Heart right ventricle (tissue), 16 donors: ENCODE results near the gene VCP. TPM values are rescaled to one million over a fixed set of nuclear protein-coding genes. Genes with fewer than 3 reads are reported as not detected.

Experiments
- ATAC-seq, 8 donors: fragments of 200-7000 bp; cut with Tn5 transposase; one replicate each; pipeline ENCODE4 v1.9.1; 2020; ENCODE audit warnings: mild to moderate bottlenecking in 8 of 8, moderate library complexity in 8 of 8, moderate number of reproducible peaks in 1 of 8
- DNase-seq, 2 donors: peaks; one replicate each; pipeline ENCODE4 v3.0.0-alpha.2; 2020
- H3K27ac ChIP-seq, 10 donors: fragments of 200-600 bp; sonication (generic) in 2 of 10; one replicate each; pipeline versions ENCODE4 v1.5.0 to v1.8.0; 2020 to 2022; ENCODE audit warnings: mild to moderate bottlenecking in 3 of 10
- H3K27me3 ChIP-seq, 7 donors: fragments of 200-600 bp; one replicate each; pipeline ENCODE4 v1.8.0; 2021 to 2022; ENCODE audit warnings: mild to moderate bottlenecking in 2 of 7
- H3K36me3 ChIP-seq, 9 donors: fragments of 200-600 bp; sonication (generic) in 1 of 9; one replicate each; pipeline versions ENCODE4 v1.5.0 to v1.8.0; 2020 to 2022; ENCODE audit warnings: mild to moderate bottlenecking in 2 of 9
- H3K4me1 ChIP-seq, 9 donors: fragments of 200-600 bp; sonication (generic) in 1 of 9; one replicate each; pipeline versions ENCODE4 v1.5.0 to v1.8.0; 2020 to 2022; ENCODE audit warnings: mild to moderate bottlenecking in 4 of 9
- H3K4me3 ChIP-seq, 10 donors: fragments of 200-600 bp; sonication (generic) in 2 of 10; one replicate each; pipeline versions ENCODE4 v1.5.0 to v1.8.0; 2020 to 2022; ENCODE audit warnings: mild to moderate bottlenecking in 7 of 10, moderate library complexity in 2 of 10
- H3K9me3 ChIP-seq, 11 donors: fragments of 200-600 bp in 10 of 11; sonication (generic) in 2 of 11; one replicate each; pipeline versions ENCODE4 v1.5.0 to v1.8.0; 2013 to 2022; ENCODE audit warnings: mild to moderate bottlenecking in 2 of 11, control low read depth in 1 of 11, moderate library complexity in 1 of 11
- CTCF ChIP-seq, 9 donors: fragments of 200-600 bp; sonication (generic) in 2 of 9; IDR thresholded peaks; one replicate each; pipeline versions ENCODE4 v1.5.0 to v1.8.0; 2021 to 2022; ENCODE audit warnings: antibody characterized with exemption in 9 of 9, mild to moderate bottlenecking in 5 of 9, moderate library complexity in 1 of 9
- WGBS, 2 donors: extraction: QIAGEN DNeasy Blood & Tissue Kit; methylation state at CpG; one replicate each; pipeline ENCODE4 v1.1.7; 2013; ENCODE audit warnings: inconsistent platforms in 1 of 2; 5-methylcytosine and 5-hydroxymethylcytosine counted together
- intact Hi-C, 10 donors: fragments of 100-400 bp; cut with DNase I; formaldehyde crosslinking; loops; one replicate each; pipeline versions ENCODE4 v1.11.1 to v1.14.2; 2022
- polyA plus RNA-seq, 2 donors: library from polyadenylated mRNA; stranded (reverse); fragments of 200-250 nt; gene quantifications; one replicate each; pipeline ENCODE4 v1.2.3, GENCODE V29; 2013
- total RNA-seq, 10 donors: library from RNA; stranded (reverse); fragmentation: NEBNext Ultra II Directional in 3 of 10; extraction: Animal tissue kit (Norgen Biotek cat#: 25700) in 3 of 10; gene quantifications; one replicate each; pipeline versions ENCODE4 v1.2.1 to v1.2.4, GENCODE V29; 2021 to 2023
- donor health status: Arrhythmogenic right ventricular cardiomyopathy.
- donor health status: ischemic (EF 13 %, LVEDD 7.1; RV severe dilation, severe dysfunction).
- donor health status: healthy with polysubstance abuse.
- donor health status: DM: no; HTN: yes; CAD: no.
- donor health status: DM: no; HTN: no; CAD: no.
- donor health status: ischemic (EF 25% LVEDD 6.9; RV normal size, moderate dysfunction).
- donor health status: ischemic (EF 25% LVEDD 5.7; RV mildly dilated, moderate dysfunction).
- donor health status: healthy.
- donor health status: DM: yes; HTN: yes; CAD: no.
- donor health status: Ischemic cardiomyopathy.
- donor health status: ischemic (EF 35%, LVEDD 5.7; RV mildly dilated, moderate dysfunction).
- donor health status: nonischemic (EF 11% LVEDD 7.7; RV severe dilation, severe dysfunction).
- donor health status: DM: yes; HTN: yes; CAD: no.
- donor health status: PGD.
- donor health status: ischemic (EF 29% LVEDD 5.4; RV normal size, mild dysfunction).
- donor health status: nonischemic (EF 23%, LVEDD 6.1; RV moderate dilation, normal function).

VCP gene
- total and polyA plus RNA-seq, 12 donors: 69.9 to 385 (median 287) TPM

GRCh38 chr9:35070823-35071813 lies 1.3 kb downstream of the VCP start:
- 1 to 3% methylated on average over 20 of the region's 20 CpGs for WGBS, 2 donors
- Histone ChIP-seq H3K4me3 (peak overlapping the region; percentile 73 to 100 (median 92)), H3K9me3 (no peaks in the 10 kb centered on the region), H3K27me3 (no peaks in the 10 kb centered on the region), H3K36me3 (peaks cover 0 to 67% (median 21%) of the 10 kb centered on the region in 9 donors), H3K4me1 (peaks cover 0 to 49% (median 39%) of the 10 kb centered on the region in 9 donors), H3K27ac (peak overlapping the region; percentile 96 to 100 (median 100))
- intact Hi-C loops: loop anchor here in 4 of 10 donors (5.0 to 10.0 kb wide), 4 partner anchors 41 to 84 kb away; partner anchors contain the start of gene DNAJB5 (in 2 of the 4)
- no peak for TF ChIP-seq CTCF (IDR thresholded peaks at IDR 0.05)
- peak in 1 of 8 donors; percentile 45 for ATAC-seq
- DNase-seq: peak in 1 of 2 donors; percentile 52

- H3K4me1 ChIP-seq: peaks cover 0 to 49% (median 39%) of the 10 kb centered on the region in 9 donors
- no peak for DNase-seq
- intact Hi-C loops: no loop called here
Observed at GRCh38 chr9:35069020-35069419, 3.4 kb downstream of the VCP start.

GRCh38 chr9:35067056-35067455 lies 5.4 kb downstream of the VCP start:
- peaks cover 12 to 81% (median 62%) of the 10 kb centered on the region in 9 donors for H3K36me3 ChIP-seq

More at GRCh38 chr9:35069020-35069419, 3.4 kb downstream of the VCP start:
- TF ChIP-seq CTCF (IDR thresholded peaks at IDR 0.05): no peak
- peak overlapping the region in 2 of 10 donors; percentile 15 to 29 for H3K27ac ChIP-seq
- H3K27me3 ChIP-seq: no peaks in the 10 kb centered on the region
- no peak for ATAC-seq
- H3K36me3 ChIP-seq: peaks cover 0 to 67% (median 42%) of the 10 kb centered on the region in 9 donors
- 72 to 73% methylated on average over 4 of the region's 4 CpGs for WGBS, 2 donors
- peak overlapping the region in 2 of 10 donors; percentile 73 to 94 for H3K4me3 ChIP-seq
- H3K9me3 ChIP-seq: no peaks in the 10 kb centered on the region

More at GRCh38 chr9:35067056-35067455, 5.4 kb downstream of the VCP start:
- WGBS, 2 donors: 86 to 93% methylated on average over 1 of the region's 1 CpG
- intact Hi-C loops: no loop called here
- ATAC-seq (no peak), DNase-seq (no peak)
- Histone ChIP-seq H3K9me3 (no peaks in the 10 kb centered on the region), H3K27me3 (no peaks in the 10 kb centered on the region), H3K4me3 (no peak overlapping the region), H3K4me1 (peaks cover 0 to 42% (median 35%) of the 10 kb centered on the region in 9 donors), H3K27ac (no peak overlapping the region)
- no peak for TF ChIP-seq CTCF (IDR thresholded peaks at IDR 0.05)
